Esophagus squamous epithelium (tissue), 4 donors: Measurements from ENCODE around the gene MICOS13.

Experiments used
- POLR2A ChIP-seq, 4 donors: fragments of 450-650 bp; IDR thresholded peaks; one replicate each; pipeline ENCODE4 v1.6.1; 2017; ENCODE audit warnings: antibody characterized with exemption in 4 of 4, mild to moderate bottlenecking in 4 of 4, moderate library complexity in 3 of 4
- TF ChIP-seq, protein P1 (sequence below), 6 experiments: fragments of 450-650 bp in 4 of 6; fragments of 200-600 bp in 2 of 6; sonication (generic) in 2 of 6; IDR thresholded peaks; one replicate each; pipeline ENCODE4 v1.5.1; 2016 to 2019; ENCODE audit warnings: antibody characterized with exemption in 6 of 6, mild to moderate bottlenecking in 4 of 6, moderate library complexity in 4 of 6

DNA sequence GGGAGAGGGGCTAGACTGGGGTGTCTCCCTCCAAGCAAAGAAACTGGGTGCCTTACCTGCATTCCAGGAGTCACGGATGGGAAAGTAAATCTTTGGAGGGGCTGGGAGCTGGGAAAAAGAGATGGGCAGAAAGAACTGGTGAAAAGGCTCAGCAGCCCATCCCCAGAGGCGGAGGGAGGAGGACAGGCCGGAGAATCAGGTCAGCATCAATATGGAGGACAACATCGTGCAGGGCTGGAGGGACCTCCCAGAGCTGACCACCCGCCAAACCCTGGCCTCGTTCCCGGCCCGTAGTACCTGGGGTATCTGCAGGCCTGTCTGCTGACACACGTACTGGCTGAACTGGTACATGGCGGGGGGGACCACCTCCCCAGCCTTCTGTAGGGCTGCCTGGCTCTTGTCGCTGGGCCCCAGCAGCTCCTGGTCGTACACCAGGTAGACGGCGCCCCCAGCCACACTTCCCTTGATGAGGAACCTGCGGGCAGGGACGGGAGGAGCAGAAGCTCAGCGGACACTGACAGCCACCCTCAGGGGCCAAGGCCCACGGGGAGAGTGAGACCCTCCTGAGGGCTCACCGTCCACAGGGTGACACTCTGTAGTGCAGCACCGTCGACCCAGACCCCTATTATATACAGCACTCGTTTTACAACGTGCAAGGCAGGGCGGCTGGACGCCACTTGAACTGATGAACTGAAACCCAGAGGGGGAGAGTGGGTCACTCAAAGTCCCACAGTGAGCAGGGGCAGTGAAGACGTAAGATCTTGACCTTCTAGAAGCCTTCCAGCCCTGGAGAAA, 830 bp downstream of the MICOS13 start:
- TF ChIP-seq POLR2A (IDR thresholded peaks at IDR 0.05) = no peak
- TF ChIP-seq, protein P1, sequence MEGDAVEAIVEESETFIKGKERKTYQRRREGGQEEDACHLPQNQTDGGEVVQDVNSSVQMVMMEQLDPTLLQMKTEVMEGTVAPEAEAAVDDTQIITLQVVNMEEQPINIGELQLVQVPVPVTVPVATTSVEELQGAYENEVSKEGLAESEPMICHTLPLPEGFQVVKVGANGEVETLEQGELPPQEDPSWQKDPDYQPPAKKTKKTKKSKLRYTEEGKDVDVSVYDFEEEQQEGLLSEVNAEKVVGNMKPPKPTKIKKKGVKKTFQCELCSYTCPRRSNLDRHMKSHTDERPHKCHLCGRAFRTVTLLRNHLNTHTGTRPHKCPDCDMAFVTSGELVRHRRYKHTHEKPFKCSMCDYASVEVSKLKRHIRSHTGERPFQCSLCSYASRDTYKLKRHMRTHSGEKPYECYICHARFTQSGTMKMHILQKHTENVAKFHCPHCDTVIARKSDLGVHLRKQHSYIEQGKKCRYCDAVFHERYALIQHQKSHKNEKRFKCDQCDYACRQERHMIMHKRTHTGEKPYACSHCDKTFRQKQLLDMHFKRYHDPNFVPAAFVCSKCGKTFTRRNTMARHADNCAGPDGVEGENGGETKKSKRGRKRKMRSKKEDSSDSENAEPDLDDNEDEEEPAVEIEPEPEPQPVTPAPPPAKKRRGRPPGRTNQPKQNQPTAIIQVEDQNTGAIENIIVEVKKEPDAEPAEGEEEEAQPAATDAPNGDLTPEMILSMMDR (IDR thresholded peaks at IDR 0.05) = no peak
